Astrocyte of the cerebellum (primary cell): Measurements from ENCODE around the gene EBPL.

Source experiments
- DNase-seq: peaks from one replicate; pipeline ENCODE4 v3.0.0-alpha.2; 2011; ENCODE audit warnings: low read depth
- H3K4me3 ChIP-seq: 2 replicates; pipeline ENCODE4 v1.5.1; 2011; ENCODE audit warnings: mild to moderate bottlenecking, low read depth, low read length, moderate library complexity
- in situ Hi-C: cut with HindIII; loops from 2 replicates; pipeline ENCODE4 v1.10.0; 2017; ENCODE audit warnings: low sequenced_read_pairs
- TF ChIP-seq, protein P1 (sequence below): IDR thresholded peaks from 2 replicates; pipeline ENCODE4 v1.5.1; 2012; ENCODE audit warnings: low read length, low read depth, moderate library complexity, mild to moderate bottlenecking; ENCODE audit errors: missing control alignments

Gene EBPL

DNA sequence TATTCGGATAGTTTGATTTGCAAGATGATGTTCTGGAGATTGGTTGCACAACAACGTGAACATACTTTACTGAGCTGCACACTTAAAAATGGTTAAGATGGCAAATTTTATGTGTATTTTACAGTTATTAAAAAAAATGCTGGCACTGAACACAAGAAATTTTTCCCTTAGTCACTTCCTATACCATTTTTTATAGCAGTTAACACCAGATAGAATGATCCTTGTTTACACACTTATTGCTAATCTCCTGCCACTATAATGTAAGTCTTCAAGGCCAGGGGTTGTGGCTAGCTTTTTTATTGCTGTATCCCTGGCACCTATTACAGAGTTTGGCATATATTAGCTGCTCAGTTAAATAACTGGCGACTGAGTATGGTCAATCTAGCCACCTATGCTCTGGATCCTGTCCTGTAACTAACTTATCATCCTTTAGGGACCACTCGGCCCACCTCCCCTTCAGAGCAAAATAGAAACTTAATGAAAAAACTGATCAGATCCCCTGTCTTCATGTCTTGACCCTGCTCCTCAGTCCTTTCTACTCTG is 2.0 kb upstream of the EBPL start:
- in situ Hi-C loops = no loop called here
- no peak overlapping the region for H3K4me3 ChIP-seq
- TF ChIP-seq, protein P1, sequence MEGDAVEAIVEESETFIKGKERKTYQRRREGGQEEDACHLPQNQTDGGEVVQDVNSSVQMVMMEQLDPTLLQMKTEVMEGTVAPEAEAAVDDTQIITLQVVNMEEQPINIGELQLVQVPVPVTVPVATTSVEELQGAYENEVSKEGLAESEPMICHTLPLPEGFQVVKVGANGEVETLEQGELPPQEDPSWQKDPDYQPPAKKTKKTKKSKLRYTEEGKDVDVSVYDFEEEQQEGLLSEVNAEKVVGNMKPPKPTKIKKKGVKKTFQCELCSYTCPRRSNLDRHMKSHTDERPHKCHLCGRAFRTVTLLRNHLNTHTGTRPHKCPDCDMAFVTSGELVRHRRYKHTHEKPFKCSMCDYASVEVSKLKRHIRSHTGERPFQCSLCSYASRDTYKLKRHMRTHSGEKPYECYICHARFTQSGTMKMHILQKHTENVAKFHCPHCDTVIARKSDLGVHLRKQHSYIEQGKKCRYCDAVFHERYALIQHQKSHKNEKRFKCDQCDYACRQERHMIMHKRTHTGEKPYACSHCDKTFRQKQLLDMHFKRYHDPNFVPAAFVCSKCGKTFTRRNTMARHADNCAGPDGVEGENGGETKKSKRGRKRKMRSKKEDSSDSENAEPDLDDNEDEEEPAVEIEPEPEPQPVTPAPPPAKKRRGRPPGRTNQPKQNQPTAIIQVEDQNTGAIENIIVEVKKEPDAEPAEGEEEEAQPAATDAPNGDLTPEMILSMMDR = no peak
- DNase-seq = no peak

DNA sequence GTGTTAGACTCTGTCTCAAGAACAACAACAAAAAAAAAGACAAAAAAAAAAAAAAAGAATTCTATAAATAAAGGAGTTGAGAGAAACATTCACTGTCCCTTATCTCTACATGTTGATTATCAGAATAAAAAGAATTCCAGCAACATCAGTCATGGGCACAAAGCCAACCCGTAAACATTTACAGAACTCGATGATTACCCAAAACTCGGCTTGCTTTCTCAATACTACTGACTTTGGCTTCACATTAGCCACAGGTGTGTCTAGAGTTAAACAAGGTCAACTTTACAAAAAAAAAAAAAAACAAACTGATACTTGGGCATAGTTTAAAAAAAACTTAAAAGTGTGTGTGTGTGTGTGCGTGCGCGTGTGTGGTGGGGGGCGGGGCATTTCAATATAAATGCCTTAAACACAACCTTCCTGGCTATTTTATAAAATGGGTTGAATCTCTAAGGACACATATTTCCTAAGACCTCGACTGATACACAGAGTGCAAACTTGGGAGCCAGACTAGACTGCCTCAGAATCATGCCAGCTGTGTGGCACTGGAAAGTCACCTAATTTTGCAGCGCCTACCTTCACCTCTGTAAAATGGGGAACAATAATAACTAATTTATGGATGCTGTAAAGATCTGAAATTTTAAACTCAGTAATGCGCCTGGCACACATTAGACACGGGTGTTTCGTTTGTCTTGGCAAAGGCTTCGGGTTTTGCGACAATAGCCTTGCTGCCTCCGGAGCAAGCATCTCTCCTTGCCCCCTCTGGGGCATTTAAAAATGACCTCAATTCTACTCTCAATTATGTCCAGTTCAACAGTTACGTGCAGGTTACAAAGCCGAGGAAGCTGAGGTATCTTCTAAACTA is 922 bp downstream of the EBPL start:
- TF ChIP-seq, protein P1 = no peak
- in situ Hi-C loops = no loop called here
- no peak for DNase-seq
- H3K4me3 ChIP-seq = peak overlapping the region; percentile 62

DNA sequence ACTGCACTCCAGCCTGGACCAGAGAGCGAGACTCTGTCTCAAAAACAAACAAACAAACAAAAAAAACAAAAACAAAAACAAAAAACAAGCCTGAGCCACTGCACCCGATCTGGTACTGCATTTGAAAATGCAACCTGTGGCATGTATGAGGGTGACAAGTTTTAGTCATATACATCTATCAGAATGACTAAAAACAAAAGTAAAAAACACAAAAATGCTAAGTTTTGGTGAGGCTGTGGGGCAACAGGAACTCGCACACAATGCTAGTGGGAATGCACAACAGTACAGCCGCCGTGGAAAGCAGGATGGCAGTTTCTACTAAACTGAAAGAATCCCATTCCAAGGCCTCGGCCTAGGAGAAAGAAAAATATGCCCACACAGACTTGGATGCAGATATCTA is 7.8 kb downstream of the EBPL start:
- TF ChIP-seq, protein P1 = no peak
- no peak for DNase-seq
- in situ Hi-C loops = no loop called here
- H3K4me3 ChIP-seq = no peak overlapping the region

DNA sequence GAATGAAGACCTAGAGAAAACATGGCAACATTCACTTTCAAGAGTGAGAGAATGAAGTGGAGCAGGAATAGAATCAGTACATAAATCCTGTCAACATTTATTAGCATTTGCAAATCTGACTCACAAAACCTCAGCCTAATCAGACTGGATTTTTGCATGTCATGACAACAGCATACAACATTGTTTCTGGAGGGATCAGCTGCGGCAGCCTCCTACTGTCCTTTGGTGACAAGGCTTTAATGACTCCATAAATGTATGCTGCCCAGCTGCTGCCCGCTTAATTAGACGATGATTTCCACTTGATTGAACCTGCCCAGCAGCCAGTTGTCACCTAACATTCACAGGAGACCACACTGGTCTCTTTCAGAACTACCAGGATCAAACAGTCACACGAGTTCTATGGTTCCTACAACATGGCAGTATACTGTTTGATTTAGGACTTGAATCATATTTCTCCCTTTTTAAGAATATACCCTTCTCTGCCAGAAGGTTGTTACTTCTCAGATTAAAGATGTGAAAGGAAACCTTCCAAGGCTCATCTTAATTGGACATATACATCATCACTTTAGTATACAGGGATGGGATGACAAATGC is 9.3 kb downstream of the EBPL start:
- in situ Hi-C loops = no loop called here
- TF ChIP-seq, protein P1 = no peak
- no peak for DNase-seq
- no peak overlapping the region for H3K4me3 ChIP-seq

DNA sequence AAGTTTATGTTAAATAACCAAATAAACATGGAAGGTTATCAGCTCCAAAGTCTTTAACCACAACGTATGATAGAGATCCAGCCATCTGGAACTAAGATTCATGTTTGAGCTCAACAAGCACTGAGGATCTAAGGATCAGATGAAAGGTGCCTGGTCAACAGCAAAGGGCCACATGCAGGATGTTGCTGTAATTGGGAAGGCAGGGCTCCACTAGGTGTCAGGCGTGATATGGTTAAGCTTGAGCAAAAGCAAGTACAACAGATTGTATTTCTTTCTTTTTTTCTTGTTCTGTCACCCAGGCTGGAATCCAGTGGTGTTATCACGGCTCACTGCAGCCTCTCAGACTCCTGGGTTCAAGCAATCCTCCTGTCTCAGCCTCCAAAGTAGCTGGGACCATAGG is 12.0 kb downstream of the EBPL start:
- H3K4me3 ChIP-seq = no peak overlapping the region
- in situ Hi-C loops = no loop called here
- TF ChIP-seq, protein P1 = peak; percentile 38
- no peak for DNase-seq

DNA sequence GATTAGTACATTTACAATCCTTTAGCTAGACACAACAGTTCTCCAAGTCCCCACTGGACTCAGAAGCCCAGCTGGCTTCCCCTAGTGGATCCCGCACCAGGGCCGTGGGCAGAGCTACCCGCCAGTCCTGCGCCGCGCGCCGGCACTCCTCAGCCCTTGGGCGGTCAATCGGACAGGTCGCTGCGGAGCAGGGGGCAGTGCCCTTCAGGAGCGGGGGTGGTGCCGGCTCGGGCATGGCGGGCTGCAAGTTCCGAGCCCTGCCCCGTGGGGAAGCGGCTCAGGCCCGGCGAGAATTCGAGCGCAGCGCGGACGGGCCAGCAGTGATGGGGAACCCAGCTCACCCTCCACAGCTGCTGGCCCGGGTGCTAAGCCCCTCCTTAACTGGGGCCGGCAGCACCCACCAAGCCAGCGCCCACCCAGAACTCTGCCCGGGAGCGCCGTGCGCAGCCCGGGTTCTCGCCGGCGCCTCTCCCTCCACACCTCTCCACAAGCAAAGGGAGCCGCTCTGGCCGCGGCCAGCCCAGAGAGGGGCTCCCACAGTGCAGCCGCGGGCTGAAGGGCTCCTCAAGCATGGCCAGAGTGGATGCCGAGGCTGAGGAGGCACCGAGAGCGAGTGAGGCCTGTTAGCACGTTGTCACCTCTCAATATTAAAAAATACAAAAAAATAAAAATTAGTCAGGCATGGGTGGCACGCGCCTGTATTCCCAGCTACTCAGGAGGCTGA is 12.9 kb downstream of the EBPL start:
- TF ChIP-seq, protein P1 = no peak
- no peak for DNase-seq
- in situ Hi-C loops = no loop called here
- no peak overlapping the region for H3K4me3 ChIP-seq
